Panc1 (cell line): Measurements from ENCODE around the gene KDM2A. TPM values are rescaled to one million over a fixed set of nuclear protein-coding genes. Genes with fewer than 3 reads are reported as not detected.

Experiments
- ATAC-seq: fragments of 200-7000 bp; cut with Tn5 transposase; 2 replicates; pipeline ENCODE4 v1.9.1; 2020; ENCODE audit warnings: mild to moderate bottlenecking, moderate library complexity
- BruUV-seq: library from RNA; stranded (reverse); fragments of 400-500 nt; replicated peaks from 2 replicates; lab custom pipeline; 2021; lab: Mats Ljungman, UMichigan
- CTCF ChIA-PET: fragments of 300-600 bp; sonication (Branson Sonifier 250); formaldehyde crosslinking; loops from one replicate; lab custom pipeline; 2022; ENCODE audit warnings: antibody characterized with exemption; lab: Charles Lee
- POLR2A ChIA-PET: fragments of 300-600 bp; sonication (Branson Sonifier 250); formaldehyde crosslinking; loops from one replicate; lab custom pipeline; 2022; ENCODE audit warnings: antibody characterized with exemption; lab: Charles Lee
- DNase-seq: peaks from one replicate; pipeline ENCODE4 v3.0.0-alpha.2; 2010; ENCODE audit warnings: low read depth, low spot score
- H3K27ac ChIP-seq: 2 replicates; pipeline ENCODE4 v1.5.1; 2011; ENCODE audit warnings: mild to moderate bottlenecking, low read length, inconsistent platforms
- H3K27me3 ChIP-seq: fragments of 200-500 bp; sonication (Bioruptor generic); 2 replicates; pipeline ENCODE4 v1.6.0; 2014; ENCODE audit warnings: low read length, inconsistent platforms; ENCODE audit not compliant: control insufficient read depth, insufficient read depth
- H3K36me3 ChIP-seq: fragments of 200-500 bp; sonication (Bioruptor generic); 2 replicates; pipeline ENCODE4 v1.5.1; 2014; ENCODE audit warnings: inconsistent platforms, mild to moderate bottlenecking, low read length, moderate library complexity; ENCODE audit not compliant: control insufficient read depth, insufficient read depth
- H3K4me1 ChIP-seq: 2 replicates; pipeline ENCODE4 v1.5.1; 2011; ENCODE audit warnings: inconsistent platforms, mild to moderate bottlenecking, low read length, moderate library complexity; ENCODE audit not compliant: control insufficient read depth, insufficient read depth
- H3K4me3 ChIP-seq, 2 experiments: 2 replicates each; pipeline ENCODE4 v1.5.1; 2011 to 2012; ENCODE audit warnings: low read depth in 2 of 2, low read length in 2 of 2, mild to moderate bottlenecking in 2 of 2, inconsistent platforms in 1 of 2, moderate library complexity in 1 of 2
- H3K9me3 ChIP-seq: fragments of 200-500 bp; sonication (Bioruptor generic); 2 replicates; pipeline ENCODE4 v1.5.1; 2014; ENCODE audit warnings: low read depth, mild to moderate bottlenecking, inconsistent platforms, low read length, moderate library complexity; ENCODE audit not compliant: control insufficient read depth, insufficient read depth
- POLR2AphosphoS5 ChIP-seq: IDR thresholded peaks from 2 replicates; pipeline ENCODE4 v1.6.1; 2012; ENCODE audit warnings: mild to moderate bottlenecking, low read depth, low read length, moderate library complexity
- SIN3A ChIP-seq: IDR thresholded peaks from 2 replicates; pipeline ENCODE4 v1.6.1; 2012; ENCODE audit warnings: low read depth, mild to moderate bottlenecking, low read length, moderate library complexity, borderline replicate concordance; ENCODE audit not compliant: insufficient read depth
- TCF7L2 ChIP-seq: IDR thresholded peaks from 2 replicates; pipeline ENCODE4 v1.6.1; 2011; ENCODE audit warnings: mild to moderate bottlenecking, low read depth, low read length, inconsistent platforms
- in situ Hi-C: cut with HindIII; loops from 2 replicates; pipeline ENCODE4 v1.10.0; 2016; ENCODE audit warnings: low sequenced_read_pairs, low pct_unique_long_range_greater_than_20kb
- intact Hi-C: fragments of 100-400 bp; cut with micrococcal nuclease; formaldehyde crosslinking; loops from one replicate; pipeline ENCODE4 v1.10.0; 2022; ENCODE audit not compliant: unreplicated experiment
- total RNA-seq: library from RNA; stranded (reverse); gene quantifications from one replicate; pipeline ENCODE4 v1.2.1, GENCODE V29; 2021; ENCODE audit not compliant: unreplicated experiment
- TF ChIP-seq, protein P1 (sequence below): fragments of 450-650 bp; IDR thresholded peaks from 2 replicates; pipeline ENCODE4 v1.5.1; 2017; ENCODE audit warnings: mild to moderate bottlenecking
- TF ChIP-seq, protein P2 (sequence below), 2 experiments: IDR thresholded peaks; 2 replicates each; pipeline ENCODE4 v1.6.1; 2011 to 2012; ENCODE audit warnings: low read depth in 2 of 2, control low read depth in 1 of 2, low read length in 1 of 2, mild to moderate bottlenecking in 1 of 2, moderate library complexity in 1 of 2; ENCODE audit not compliant: insufficient read depth in 1 of 2

KDM2A gene
- total RNA-seq, 1 experiment from 2014 or later = 112 TPM

DNA sequence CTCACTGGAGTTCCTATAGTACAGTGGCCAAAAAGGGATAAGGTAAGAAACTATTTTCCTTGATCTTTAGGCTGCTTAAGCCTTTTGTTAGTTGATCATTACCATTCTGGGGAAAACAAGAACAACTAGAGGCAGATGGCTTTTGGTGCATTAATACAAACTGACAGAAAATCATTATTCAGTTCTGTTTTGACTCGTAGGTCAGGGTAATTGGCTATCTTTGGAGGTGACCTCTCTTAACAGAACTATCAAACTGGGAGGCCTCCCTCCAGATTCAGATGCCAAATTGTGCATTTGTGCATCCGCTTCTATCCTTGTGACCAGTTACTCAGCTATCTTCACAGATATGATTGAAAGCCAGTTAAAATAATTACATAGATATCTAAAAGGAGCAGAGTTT lies 124.0 kb downstream of the KDM2A start:
- Histone ChIP-seq H3K27ac (no peak overlapping the region), H3K4me1 (peaks cover 28% of the 10 kb centered on the region), H3K36me3 (peaks cover 34% of the 10 kb centered on the region), H3K4me3 (no peak overlapping the region), H3K27me3 (no peaks in the 10 kb centered on the region), H3K9me3 (no peaks in the 10 kb centered on the region)
- BruUV-seq = no TSS peak
- ChIA-PET POLR2A (interaction anchor here (0.5 kb wide), 1 partner anchor 101 kb away, joined by 14 read pairs; no protein-coding TSS in a partner anchor), CTCF (no interaction called here)
- TF ChIP-seq, protein P1, sequence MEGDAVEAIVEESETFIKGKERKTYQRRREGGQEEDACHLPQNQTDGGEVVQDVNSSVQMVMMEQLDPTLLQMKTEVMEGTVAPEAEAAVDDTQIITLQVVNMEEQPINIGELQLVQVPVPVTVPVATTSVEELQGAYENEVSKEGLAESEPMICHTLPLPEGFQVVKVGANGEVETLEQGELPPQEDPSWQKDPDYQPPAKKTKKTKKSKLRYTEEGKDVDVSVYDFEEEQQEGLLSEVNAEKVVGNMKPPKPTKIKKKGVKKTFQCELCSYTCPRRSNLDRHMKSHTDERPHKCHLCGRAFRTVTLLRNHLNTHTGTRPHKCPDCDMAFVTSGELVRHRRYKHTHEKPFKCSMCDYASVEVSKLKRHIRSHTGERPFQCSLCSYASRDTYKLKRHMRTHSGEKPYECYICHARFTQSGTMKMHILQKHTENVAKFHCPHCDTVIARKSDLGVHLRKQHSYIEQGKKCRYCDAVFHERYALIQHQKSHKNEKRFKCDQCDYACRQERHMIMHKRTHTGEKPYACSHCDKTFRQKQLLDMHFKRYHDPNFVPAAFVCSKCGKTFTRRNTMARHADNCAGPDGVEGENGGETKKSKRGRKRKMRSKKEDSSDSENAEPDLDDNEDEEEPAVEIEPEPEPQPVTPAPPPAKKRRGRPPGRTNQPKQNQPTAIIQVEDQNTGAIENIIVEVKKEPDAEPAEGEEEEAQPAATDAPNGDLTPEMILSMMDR = no peak
- no peak for TF ChIP-seq POLR2AphosphoS5
- no peak for TF ChIP-seq TCF7L2
- TF ChIP-seq, protein P2, sequence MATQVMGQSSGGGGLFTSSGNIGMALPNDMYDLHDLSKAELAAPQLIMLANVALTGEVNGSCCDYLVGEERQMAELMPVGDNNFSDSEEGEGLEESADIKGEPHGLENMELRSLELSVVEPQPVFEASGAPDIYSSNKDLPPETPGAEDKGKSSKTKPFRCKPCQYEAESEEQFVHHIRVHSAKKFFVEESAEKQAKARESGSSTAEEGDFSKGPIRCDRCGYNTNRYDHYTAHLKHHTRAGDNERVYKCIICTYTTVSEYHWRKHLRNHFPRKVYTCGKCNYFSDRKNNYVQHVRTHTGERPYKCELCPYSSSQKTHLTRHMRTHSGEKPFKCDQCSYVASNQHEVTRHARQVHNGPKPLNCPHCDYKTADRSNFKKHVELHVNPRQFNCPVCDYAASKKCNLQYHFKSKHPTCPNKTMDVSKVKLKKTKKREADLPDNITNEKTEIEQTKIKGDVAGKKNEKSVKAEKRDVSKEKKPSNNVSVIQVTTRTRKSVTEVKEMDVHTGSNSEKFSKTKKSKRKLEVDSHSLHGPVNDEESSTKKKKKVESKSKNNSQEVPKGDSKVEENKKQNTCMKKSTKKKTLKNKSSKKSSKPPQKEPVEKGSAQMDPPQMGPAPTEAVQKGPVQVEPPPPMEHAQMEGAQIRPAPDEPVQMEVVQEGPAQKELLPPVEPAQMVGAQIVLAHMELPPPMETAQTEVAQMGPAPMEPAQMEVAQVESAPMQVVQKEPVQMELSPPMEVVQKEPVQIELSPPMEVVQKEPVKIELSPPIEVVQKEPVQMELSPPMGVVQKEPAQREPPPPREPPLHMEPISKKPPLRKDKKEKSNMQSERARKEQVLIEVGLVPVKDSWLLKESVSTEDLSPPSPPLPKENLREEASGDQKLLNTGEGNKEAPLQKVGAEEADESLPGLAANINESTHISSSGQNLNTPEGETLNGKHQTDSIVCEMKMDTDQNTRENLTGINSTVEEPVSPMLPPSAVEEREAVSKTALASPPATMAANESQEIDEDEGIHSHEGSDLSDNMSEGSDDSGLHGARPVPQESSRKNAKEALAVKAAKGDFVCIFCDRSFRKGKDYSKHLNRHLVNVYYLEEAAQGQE (IDR thresholded peaks at IDR 0.05; ENCODE audit: insufficient read depth in 1 of 2, low read depth in 2 of 2, low read length in 1 of 2) = no peak
- no peak for TF ChIP-seq SIN3A
- in situ Hi-C loops (no loop called here), intact Hi-C loops (no loop called here)
- DNase-seq = no peak
- no peak for ATAC-seq

DNA sequence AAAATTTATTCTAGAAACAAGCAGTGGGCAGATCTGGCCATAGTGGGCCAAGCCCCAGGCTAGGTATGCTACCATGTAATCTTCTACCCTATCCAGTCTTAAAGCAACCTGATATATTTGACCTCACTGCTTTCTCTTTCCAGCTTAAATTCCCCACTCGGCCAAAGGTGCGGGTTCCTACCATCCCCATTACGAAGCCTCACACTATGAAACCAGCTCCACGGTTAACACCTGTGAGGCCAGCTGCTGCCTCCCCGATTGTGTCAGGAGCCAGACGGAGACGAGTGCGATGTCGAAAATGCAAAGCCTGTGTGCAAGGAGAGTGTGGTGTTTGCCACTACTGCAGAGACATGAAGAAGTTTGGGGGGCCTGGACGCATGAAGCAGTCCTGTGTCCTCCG lies 126.0 kb downstream of the KDM2A start:
- ATAC-seq (no peak), DNase-seq (no peak)
- H3K36me3 ChIP-seq = peaks cover 53% of the 10 kb centered on the region
- no peak overlapping the region for H3K4me3 ChIP-seq
- BruUV-seq = no TSS peak
- ChIA-PET CTCF (no interaction called here), POLR2A (no interaction called here)
- no peak for TF ChIP-seq POLR2AphosphoS5
- TF ChIP-seq, protein P1 = no peak
- no peak for TF ChIP-seq TCF7L2
- no peak for TF ChIP-seq SIN3A
- TF ChIP-seq, protein P2 (IDR thresholded peaks at IDR 0.05; ENCODE audit: insufficient read depth in 1 of 2, low read depth in 2 of 2, low read length in 1 of 2) = no peak
- H3K9me3 ChIP-seq = no peaks in the 10 kb centered on the region
- H3K27me3 ChIP-seq = no peaks in the 10 kb centered on the region
- in situ Hi-C loops = no loop called here
- intact Hi-C loops = no loop called here
- no peak overlapping the region for H3K27ac ChIP-seq
- H3K4me1 ChIP-seq = peaks cover 16% of the 10 kb centered on the region
